Measurements from ENCODE around the gene ZKSCAN5.

Gene ZKSCAN5

GRCh38 chr7:99504603-99505323, at the start of gene ZKSCAN5:
TSS of gene ZKSCAN5 (plus strand) at chr7:99504662. CDS start at chr7:99506045, 1,383 bp downstream.
- H3K27me3 ChIP-seq, result no peaks in the 10 kb centered on the region
- no peak for TF ChIP-seq Cebpa-rat (IDR thresholded peaks at IDR 0.05)
- peaks cover 0 to 6% (median 0%) of the 10 kb centered on the region in 11 experiments; a peak in 1 of 22 replicates for H3K9me3 ChIP-seq (replicated peaks in 1 of 11)
- H3K27ac ChIP-seq, result peak within 1 kb of the TSS; percentile 75 to 95 (median 88)
- H3K4me2 ChIP-seq, result peak within 1 kb of the TSS; percentile 74 to 99 (median 90)
- peak within 1 kb of the TSS; percentile 81 to 92 (median 89) for H3K9ac ChIP-seq
- peak within 1 kb of the TSS; percentile 70 to 88 (median 78) for H3K4me3 ChIP-seq
- peaks cover 0 to 27% (median 10%) of the 10 kb centered on the region in 11 experiments; a peak in 17 of 22 replicates for H3K36me3 ChIP-seq
- peaks cover 0 to 11% (median 0%) of the 10 kb centered on the region in 11 experiments; a peak in 5 of 22 replicates for H4K20me1 ChIP-seq
- H3K4me1 ChIP-seq, result peaks cover 29 to 47% (median 39%) of the 10 kb centered on the region in 10 experiments

- Histone ChIP-seq H3K9ac (no peak overlapping the region), H4K20me1 (peaks cover 84 to 100% (median 100%) of the 10 kb centered on the region in 11 experiments), H3K4me1 (peaks cover 0 to 13% (median 8%) of the 10 kb centered on the region in 10 experiments; a peak in 8 of 20 replicates), H3K9me3 (replicated peaks in 1 of 11) (no peaks in the 10 kb centered on the region), H3K27ac (no peak overlapping the region), H3K4me3 (no peak overlapping the region), H3K36me3 (peaks cover 98 to 100% (median 100%) of the 10 kb centered on the region in 11 experiments), H3K27me3 (no peaks in the 10 kb centered on the region), H3K4me2 (no peak overlapping the region)
- TF ChIP-seq Cebpa-rat (IDR thresholded peaks at IDR 0.05), result no peak
Observed at GRCh38 chr7:99455874-99456273, 48.6 kb upstream of the ZKSCAN5 start.

- peaks cover 85 to 100% (median 100%) of the 10 kb centered on the region in 11 experiments for H4K20me1 ChIP-seq
Observed at GRCh38 chr7:99456288-99456687, 48.2 kb upstream of the ZKSCAN5 start.

GRCh38 chr7:99457050-99457649, 47.3 kb upstream of the ZKSCAN5 start:
- H3K4me2 ChIP-seq, result no peak overlapping the region
- peaks cover 0 to 20% (median 12%) of the 10 kb centered on the region in 10 experiments; a peak in 11 of 20 replicates for H3K4me1 ChIP-seq
- peaks cover 88 to 100% (median 100%) of the 10 kb centered on the region in 11 experiments for H4K20me1 ChIP-seq
- H3K27ac ChIP-seq, result no peak overlapping the region
- TF ChIP-seq Cebpa-rat (IDR thresholded peaks at IDR 0.05), result no peak
- no peak overlapping the region for H3K4me3 ChIP-seq
- H3K9me3 ChIP-seq (replicated peaks in 1 of 11), result no peaks in the 10 kb centered on the region
- no peaks in the 10 kb centered on the region for H3K27me3 ChIP-seq
- H3K36me3 ChIP-seq, result peaks cover 99 to 100% (median 100%) of the 10 kb centered on the region in 11 experiments
- no peak overlapping the region for H3K9ac ChIP-seq

More at GRCh38 chr7:99456288-99456687, 48.2 kb upstream of the ZKSCAN5 start:
- H3K27me3 ChIP-seq, result no peaks in the 10 kb centered on the region
- H3K4me3 ChIP-seq, result no peak overlapping the region
- no peak for TF ChIP-seq Cebpa-rat (IDR thresholded peaks at IDR 0.05)
- H3K27ac ChIP-seq, result no peak overlapping the region
- H3K9me3 ChIP-seq (replicated peaks in 1 of 11), result no peaks in the 10 kb centered on the region
- peaks cover 98 to 100% (median 100%) of the 10 kb centered on the region in 11 experiments for H3K36me3 ChIP-seq
- no peak overlapping the region for H3K4me2 ChIP-seq
- no peak overlapping the region; a peak in 1 of 22 replicates for H3K9ac ChIP-seq
- H3K4me1 ChIP-seq, result peaks cover 0 to 16% (median 9%) of the 10 kb centered on the region in 10 experiments; a peak in 9 of 20 replicates

- TF ChIP-seq Cebpa-rat (IDR thresholded peaks at IDR 0.05), result no peak
- Histone ChIP-seq H3K9me3 (replicated peaks in 1 of 11) (no peaks in the 10 kb centered on the region), H4K20me1 (peaks cover 89 to 100% (median 100%) of the 10 kb centered on the region in 11 experiments), H3K4me1 (peaks cover 4 to 25% (median 12%) of the 10 kb centered on the region in 10 experiments; a peak in 17 of 20 replicates), H3K9ac (0 out of 22 replicates have a peak overlapping the region, but pooled peaks of 2 of the 11 experiments have one; percentile 20 to 28), H3K4me3 (no peak overlapping the region), H3K4me2 (no peak overlapping the region), H3K27ac (no peak overlapping the region), H3K36me3 (peaks cover 98 to 100% (median 99%) of the 10 kb centered on the region in 11 experiments), H3K27me3 (no peaks in the 10 kb centered on the region)
Observed at GRCh38 chr7:99457650-99458493, 46.6 kb upstream of the ZKSCAN5 start.

- Histone ChIP-seq H3K9me3 (replicated peaks in 1 of 11) (no peaks in the 10 kb centered on the region), H3K9ac (no peak overlapping the region), H4K20me1 (peaks cover 87 to 100% (median 100%) of the 10 kb centered on the region in 11 experiments), H3K27ac (no peak overlapping the region), H3K4me1 (peaks cover 10 to 37% (median 20%) of the 10 kb centered on the region in 10 experiments), H3K27me3 (no peaks in the 10 kb centered on the region), H3K4me3 (no peak overlapping the region), H3K36me3 (peaks cover 98 to 100% (median 99%) of the 10 kb centered on the region in 11 experiments), H3K4me2 (no peak overlapping the region)
- TF ChIP-seq Cebpa-rat (IDR thresholded peaks at IDR 0.05), result no peak
Observed at GRCh38 chr7:99459087-99459486, 45.4 kb upstream of the ZKSCAN5 start.

GRCh38 chr7:99460651-99461050, 43.8 kb upstream of the ZKSCAN5 start:
- no peak overlapping the region for H3K4me2 ChIP-seq
- H3K36me3 ChIP-seq, result peaks cover 84 to 94% (median 90%) of the 10 kb centered on the region in 11 experiments
- no peaks in the 10 kb centered on the region for H3K27me3 ChIP-seq
- peaks cover 74 to 95% (median 85%) of the 10 kb centered on the region in 11 experiments for H4K20me1 ChIP-seq
- 0 out of 22 replicates have a peak overlapping the region, but pooled peaks of 2 of the 11 experiments have one; percentile 3 to 8 for H3K9ac ChIP-seq
- no peak overlapping the region for H3K4me3 ChIP-seq
- TF ChIP-seq Cebpa-rat (IDR thresholded peaks at IDR 0.05), result no peak
- no peak overlapping the region for H3K27ac ChIP-seq
- peaks cover 22 to 48% (median 31%) of the 10 kb centered on the region in 10 experiments for H3K4me1 ChIP-seq
- no peaks in the 10 kb centered on the region for H3K9me3 ChIP-seq (replicated peaks in 1 of 11)

- no peaks in the 10 kb centered on the region for H3K27me3 ChIP-seq
- peaks cover 78 to 89% (median 84%) of the 10 kb centered on the region in 11 experiments for H3K36me3 ChIP-seq
- H3K4me1 ChIP-seq, result peaks cover 22 to 49% (median 31%) of the 10 kb centered on the region in 10 experiments
- H3K27ac ChIP-seq, result no peak overlapping the region
- no peak overlapping the region for H3K4me3 ChIP-seq
- H4K20me1 ChIP-seq, result peaks cover 69 to 90% (median 79%) of the 10 kb centered on the region in 11 experiments
- 0 out of 22 replicates have a peak overlapping the region, but pooled peaks of 2 of the 11 experiments have one; percentile 3 to 8 for H3K9ac ChIP-seq
- H3K4me2 ChIP-seq, result no peak overlapping the region
- TF ChIP-seq Cebpa-rat (IDR thresholded peaks at IDR 0.05), result no peak
- no peaks in the 10 kb centered on the region for H3K9me3 ChIP-seq (replicated peaks in 1 of 11)
Observed at GRCh38 chr7:99461221-99461620, 43.2 kb upstream of the ZKSCAN5 start.

Data from BLaER1 treated with 17β-estradiol and CSF1 and Interleukin-3, amounts not matched to agents 10 nM and 100 nM (cell line).